Left lung (tissue), 10 donors: ENCODE results near the gene HAND2. TPM values are rescaled to one million over a fixed set of nuclear protein-coding genes. Genes with fewer than 3 reads are reported as not detected.

Experiments used
- ATAC-seq: fragments of 200-7000 bp; cut with Tn5 transposase; one replicate; pipeline ENCODE4 v1.9.1; 2020; ENCODE audit warnings: moderate library complexity
- DNase-seq, 4 donors: peaks; one replicate each; pipeline ENCODE4 v3.0.0-alpha.2; 2013 to 2020
- H3K27ac ChIP-seq, 2 donors: fragments of 200-600 bp; sonication (generic) in 1 of 2; one replicate each; pipeline versions ENCODE4 v1.5.0 to v1.8.0; 2020 to 2021
- H3K27me3 ChIP-seq, 2 donors: fragments of 200-600 bp; sonication (generic) in 1 of 2; one replicate each; pipeline versions ENCODE4 v1.5.0 to v1.8.0; 2020 to 2021
- H3K36me3 ChIP-seq, 2 donors: fragments of 200-600 bp; sonication (generic) in 1 of 2; one replicate each; pipeline versions ENCODE4 v1.5.0 to v1.8.0; 2020 to 2021
- H3K4me1 ChIP-seq, 2 donors: fragments of 200-600 bp; one replicate each; pipeline ENCODE4 v1.8.0; 2021
- H3K4me3 ChIP-seq, 2 donors: fragments of 200-600 bp; sonication (generic) in 1 of 2; one replicate each; pipeline versions ENCODE4 v1.5.0 to v1.8.0; 2020 to 2021; ENCODE audit warnings: mild to moderate bottlenecking in 1 of 2
- H3K9me3 ChIP-seq, 2 donors: fragments of 200-600 bp; sonication (generic) in 1 of 2; one replicate each; pipeline versions ENCODE4 v1.5.0 to v1.8.0; 2020 to 2021
- intact Hi-C, 2 donors: fragments of 100-400 bp; cut with DNase I; formaldehyde crosslinking; loops; one replicate each; pipeline versions ENCODE4 v1.11.2 to v1.14.2; 2022
- polyA plus RNA-seq, 6 donors: library from polyadenylated mRNA; unstranded; fragments of 120-200 nt; gene quantifications; one replicate each; pipeline ENCODE4 v1.2.1, GENCODE V29; 2013; ENCODE audit not compliant: insufficient read length in 6 of 6
- total RNA-seq, 2 donors: library from RNA; stranded (reverse); fragmentation: NEBNext Ultra II Directional; extraction: Animal tissue kit (Norgen Biotek cat#: 25700); gene quantifications; one replicate each; pipeline ENCODE4 v1.2.1, GENCODE V29; 2021
- TF ChIP-seq, protein P1 (sequence below), 2 donors: fragments of 200-600 bp; sonication (generic) in 1 of 2; IDR thresholded peaks; one replicate each; pipeline versions ENCODE4 v1.5.0 to v1.8.0; 2021; ENCODE audit warnings: antibody characterized with exemption in 2 of 2
- donor health status: DM: no; HTN: yes; CAD: no.
- donor health status: DM: no; HTN: no; CAD: no.

Gene HAND2
- total and polyA plus RNA-seq, 8 donors, result 0.20 to 0.41 (median 0.20) TPM; not detected in 3

DNA sequence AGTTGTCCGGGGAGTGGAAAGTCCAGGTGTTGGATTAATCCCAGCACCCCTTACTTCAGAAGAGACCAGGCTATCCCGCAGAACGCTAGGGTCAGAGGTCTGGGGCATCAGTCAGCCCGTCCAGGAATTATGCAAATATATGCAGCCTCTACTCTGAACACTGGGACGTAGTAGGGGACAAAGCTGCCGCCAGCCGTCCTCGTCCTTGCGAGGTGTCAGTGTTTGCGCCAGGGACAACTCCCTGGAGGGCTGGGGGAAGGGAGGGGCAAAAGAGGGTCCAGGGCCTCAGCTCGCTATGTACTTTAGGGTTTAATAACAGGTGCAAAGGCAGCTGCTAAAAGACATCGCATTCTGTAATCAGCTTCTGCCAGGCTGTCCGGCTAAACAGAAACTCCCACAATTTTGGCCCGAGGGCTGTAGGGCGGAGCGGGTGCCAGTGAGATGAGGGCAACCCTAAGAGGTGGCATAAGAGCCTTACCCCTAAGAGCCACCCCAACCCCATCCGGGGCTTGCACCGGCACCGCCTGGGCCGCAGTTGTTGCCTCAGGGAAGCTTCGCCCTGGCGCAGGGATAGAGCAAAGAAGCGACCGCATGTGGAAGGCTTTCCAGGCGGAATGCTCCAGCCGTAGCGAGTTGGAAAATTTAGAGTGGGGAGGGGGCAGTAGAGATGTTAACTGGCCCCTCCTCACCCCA, 8.4 kb downstream of the HAND2 start:
- H3K9me3 ChIP-seq, result no peaks in the 10 kb centered on the region
- intact Hi-C loops, result no loop called here
- H3K4me1 ChIP-seq, result peaks cover 6 to 12% of the 10 kb centered on the region in 2 donors
- ATAC-seq (peak; percentile 35), DNase-seq (no peak)
- peaks cover 100% of the 10 kb centered on the region in 2 donors for H3K27me3 ChIP-seq
- peak overlapping the region in 1 of 2 donors; percentile 9 for H3K4me3 ChIP-seq
- no peaks in the 10 kb centered on the region for H3K36me3 ChIP-seq
- no peak overlapping the region for H3K27ac ChIP-seq
- TF ChIP-seq, protein P1, sequence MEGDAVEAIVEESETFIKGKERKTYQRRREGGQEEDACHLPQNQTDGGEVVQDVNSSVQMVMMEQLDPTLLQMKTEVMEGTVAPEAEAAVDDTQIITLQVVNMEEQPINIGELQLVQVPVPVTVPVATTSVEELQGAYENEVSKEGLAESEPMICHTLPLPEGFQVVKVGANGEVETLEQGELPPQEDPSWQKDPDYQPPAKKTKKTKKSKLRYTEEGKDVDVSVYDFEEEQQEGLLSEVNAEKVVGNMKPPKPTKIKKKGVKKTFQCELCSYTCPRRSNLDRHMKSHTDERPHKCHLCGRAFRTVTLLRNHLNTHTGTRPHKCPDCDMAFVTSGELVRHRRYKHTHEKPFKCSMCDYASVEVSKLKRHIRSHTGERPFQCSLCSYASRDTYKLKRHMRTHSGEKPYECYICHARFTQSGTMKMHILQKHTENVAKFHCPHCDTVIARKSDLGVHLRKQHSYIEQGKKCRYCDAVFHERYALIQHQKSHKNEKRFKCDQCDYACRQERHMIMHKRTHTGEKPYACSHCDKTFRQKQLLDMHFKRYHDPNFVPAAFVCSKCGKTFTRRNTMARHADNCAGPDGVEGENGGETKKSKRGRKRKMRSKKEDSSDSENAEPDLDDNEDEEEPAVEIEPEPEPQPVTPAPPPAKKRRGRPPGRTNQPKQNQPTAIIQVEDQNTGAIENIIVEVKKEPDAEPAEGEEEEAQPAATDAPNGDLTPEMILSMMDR (IDR thresholded peaks at IDR 0.05), result no peak

DNA sequence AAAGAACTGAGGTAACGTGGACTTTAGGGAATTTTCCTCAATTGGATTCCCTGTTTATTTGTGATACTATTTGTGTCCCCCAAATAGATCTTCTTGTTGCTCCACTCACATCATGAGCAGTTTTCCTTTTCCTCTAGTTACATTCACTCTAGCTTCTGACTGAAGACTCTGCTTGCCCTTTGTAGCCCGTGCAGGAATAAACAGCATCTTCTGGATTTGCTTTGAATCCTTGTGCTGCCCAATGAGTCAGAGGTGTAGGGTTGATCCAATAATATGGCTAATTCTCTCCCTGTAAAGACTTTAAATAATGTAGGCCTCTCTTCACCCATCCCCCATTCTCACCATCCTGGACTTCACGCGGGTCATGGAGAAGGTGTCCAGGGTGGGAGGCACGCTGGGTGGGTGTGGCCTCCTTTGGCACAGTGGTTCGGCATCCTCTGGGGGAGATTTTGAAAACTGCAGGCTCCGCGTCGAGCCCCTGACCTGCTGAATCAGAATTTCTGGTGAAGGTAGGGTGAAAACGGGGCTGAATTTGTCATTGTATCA, 9.0 kb downstream of the HAND2 start:
- intact Hi-C loops, result no loop called here
- H3K9me3 ChIP-seq, result no peaks in the 10 kb centered on the region
- no peak for DNase-seq
- TF ChIP-seq, protein P1 (IDR thresholded peaks at IDR 0.05), result no peak
- no peaks in the 10 kb centered on the region for H3K36me3 ChIP-seq
- no peak for ATAC-seq
- peaks cover 6 to 12% of the 10 kb centered on the region in 2 donors for H3K4me1 ChIP-seq
- H3K27me3 ChIP-seq, result peaks cover 100% of the 10 kb centered on the region in 2 donors
- no peak overlapping the region for H3K4me3 ChIP-seq
- no peak overlapping the region for H3K27ac ChIP-seq

DNA sequence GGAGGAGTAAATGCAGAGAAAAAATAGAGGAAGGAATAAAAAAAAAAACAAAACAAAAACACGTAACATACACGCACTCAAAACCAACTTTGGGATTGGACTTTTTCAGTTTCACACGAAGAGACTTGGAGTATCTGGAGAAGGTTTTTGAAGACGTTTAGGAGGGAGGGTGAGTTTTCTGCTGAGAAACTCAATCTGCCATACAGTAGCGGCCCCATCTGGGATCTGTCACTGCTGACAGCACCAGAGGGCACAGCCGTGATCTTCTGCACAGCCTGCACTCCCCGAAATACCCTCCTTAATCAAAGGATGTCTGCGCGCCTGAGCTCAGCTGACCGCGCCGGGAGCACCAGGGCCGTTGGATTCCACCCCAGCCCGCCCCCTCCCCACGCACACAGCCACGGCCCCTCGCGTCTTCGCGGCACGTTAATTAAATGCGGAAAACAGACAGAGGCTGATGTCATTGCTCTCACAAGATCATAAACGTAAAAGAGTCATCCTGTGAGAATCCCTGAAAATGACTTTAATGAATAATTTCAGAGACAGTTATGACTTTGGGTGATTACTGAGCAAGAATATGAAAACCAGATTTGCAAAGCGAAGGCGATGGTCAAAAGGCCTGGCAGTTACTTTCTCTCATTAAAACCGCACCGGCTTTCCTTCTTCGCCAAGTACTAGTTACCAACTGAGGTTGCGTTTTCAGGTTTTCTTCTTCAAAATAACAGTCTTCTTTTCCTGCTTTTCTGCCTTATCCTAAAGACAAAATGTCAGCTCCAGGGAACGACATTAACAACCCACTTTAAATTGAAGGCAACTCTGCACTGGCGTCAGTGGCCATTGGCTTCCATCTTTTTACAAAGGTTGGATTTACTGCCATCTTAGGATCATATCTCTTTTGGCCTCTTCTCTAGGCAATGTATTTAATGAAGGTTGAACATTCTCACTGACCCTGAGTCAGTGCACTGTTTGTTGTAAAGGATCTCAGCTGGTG, 10.6 kb downstream of the HAND2 start:
- H3K36me3 ChIP-seq, result no peaks in the 10 kb centered on the region
- peaks cover 6 to 12% of the 10 kb centered on the region in 2 donors for H3K4me1 ChIP-seq
- no peak overlapping the region for H3K4me3 ChIP-seq
- DNase-seq (no peak), ATAC-seq (no peak)
- TF ChIP-seq, protein P1 (IDR thresholded peaks at IDR 0.05), result no peak
- intact Hi-C loops, result no loop called here
- no peak overlapping the region for H3K27ac ChIP-seq
- H3K27me3 ChIP-seq, result peaks cover 100% of the 10 kb centered on the region in 2 donors
- H3K9me3 ChIP-seq, result no peaks in the 10 kb centered on the region

DNA sequence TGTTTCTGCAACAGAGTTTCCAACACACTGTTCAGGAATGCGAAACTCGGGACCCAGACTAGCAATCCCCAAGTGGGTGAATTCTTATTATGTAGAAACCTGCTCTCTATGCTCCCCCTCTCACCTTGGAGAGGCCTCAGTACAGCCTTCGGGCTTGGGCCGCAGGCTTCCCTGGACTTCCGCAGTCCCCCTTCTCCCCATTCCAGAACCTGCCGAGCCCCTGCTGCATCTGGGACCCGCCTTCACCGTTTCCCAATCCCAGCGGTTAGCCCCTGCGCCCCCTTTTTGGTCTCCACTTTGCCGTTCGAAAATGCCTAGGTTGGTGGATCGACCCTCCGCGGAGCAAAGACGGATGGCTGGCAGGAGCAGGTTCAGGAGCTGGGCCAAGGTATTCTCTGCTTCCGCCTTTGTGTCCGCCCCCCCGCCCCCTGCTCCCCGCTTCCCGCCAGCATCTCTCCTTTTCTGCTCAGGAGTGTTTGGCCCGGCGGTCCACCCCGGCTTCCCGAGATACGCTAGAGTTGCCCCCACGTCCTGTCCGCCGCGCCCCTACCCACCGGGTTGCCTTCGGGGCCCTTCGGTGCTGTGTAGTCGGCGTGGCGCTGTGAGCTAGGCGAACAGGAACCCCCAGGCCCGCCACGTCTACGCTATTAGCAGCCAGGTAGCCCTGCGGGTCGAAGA, 11.5 kb downstream of the HAND2 start:
- intact Hi-C loops, result no loop called here
- no peak overlapping the region for H3K27ac ChIP-seq
- DNase-seq, result peak in 1 of 4 donors; percentile 79
- peaks cover 6 to 12% of the 10 kb centered on the region in 2 donors for H3K4me1 ChIP-seq
- peaks cover 100% of the 10 kb centered on the region in 2 donors for H3K27me3 ChIP-seq
- no peak for ATAC-seq
- no peaks in the 10 kb centered on the region for H3K9me3 ChIP-seq
- H3K4me3 ChIP-seq, result no peak overlapping the region
- no peaks in the 10 kb centered on the region for H3K36me3 ChIP-seq
- TF ChIP-seq, protein P1 (IDR thresholded peaks at IDR 0.05), result no peak
